Endodermal cell (in vitro differentiated cells): ENCODE results near the gene MOB3B. TPM values are rescaled to one million over a fixed set of nuclear protein-coding genes. Genes with fewer than 3 reads are reported as not detected.

Source experiments
- DNase-seq: peaks from one replicate; pipeline ENCODE4 v3.0.0-alpha.2; 2017
- H3K27ac ChIP-seq: 2 replicates; pipeline ENCODE4 v1.5.1; 2013; ENCODE audit warnings: mild to moderate bottlenecking, low read depth, low read length, moderate library complexity
- H3K27me3 ChIP-seq: 2 replicates; pipeline ENCODE4 v1.6.1; 2013; ENCODE audit warnings: mild to moderate bottlenecking, low read length, moderate library complexity; ENCODE audit not compliant: insufficient read depth, control insufficient read depth, poor library complexity, severe bottlenecking
- H3K36me3 ChIP-seq: 2 replicates; pipeline ENCODE4 v1.7.0; 2013; ENCODE audit warnings: mild to moderate bottlenecking, low read length, moderate library complexity; ENCODE audit not compliant: control insufficient read depth, insufficient read depth
- H3K4me1 ChIP-seq: one replicate; pipeline ENCODE4 v1.7.0; 2013; ENCODE audit warnings: low read length; ENCODE audit not compliant: control insufficient read depth, insufficient read depth
- H3K4me3 ChIP-seq: 2 replicates; pipeline ENCODE4 v1.5.1; 2013; ENCODE audit warnings: mild to moderate bottlenecking, low read length, moderate library complexity
- H3K9ac ChIP-seq: 2 replicates; pipeline ENCODE4 v1.6.1; 2013; ENCODE audit warnings: mild to moderate bottlenecking, low read length, moderate library complexity; ENCODE audit not compliant: poor library complexity, severe bottlenecking; ENCODE audit errors: extremely low read depth
- H3K9me3 ChIP-seq: 2 replicates; pipeline ENCODE4 v1.6.1; 2013; ENCODE audit warnings: mild to moderate bottlenecking, low read length, moderate library complexity; ENCODE audit not compliant: control insufficient read depth
- H3K27ac Mint-ChIP-seq: 2 replicates; pipeline ENCODE4 v1.8.0; 2020; ENCODE audit warnings: mixed read lengths
- H3K27me3 Mint-ChIP-seq: 2 replicates; pipeline ENCODE4 v1.8.0; 2021; ENCODE audit warnings: mild to moderate bottlenecking, mixed read lengths; ENCODE audit not compliant: insufficient read depth
- H3K36me3 Mint-ChIP-seq: 2 replicates; pipeline ENCODE4 v1.8.0; 2020; ENCODE audit warnings: low read depth, mixed read lengths
- H3K4me1 Mint-ChIP-seq: 2 replicates; pipeline ENCODE4 v1.8.0; 2020; ENCODE audit warnings: mixed read lengths
- H3K4me3 Mint-ChIP-seq: 2 replicates; pipeline ENCODE4 v1.8.0; 2020; ENCODE audit warnings: mild to moderate bottlenecking, moderate library complexity, mixed read lengths
- H3K9me3 Mint-ChIP-seq: 2 replicates; pipeline ENCODE4 v1.8.0; 2020; ENCODE audit warnings: mild to moderate bottlenecking, mixed read lengths
- WGBS, 2 experiments: methylation state at CpG; one replicate each; pipeline versions ENCODE4 v1.1.5 to v1.1.7; 2013; ENCODE audit warnings: missing lambda C conversion rate in 2 of 2, mixed read lengths in 1 of 2; ENCODE audit not compliant: insufficient coverage in 1 of 2, insufficient read length in 1 of 2; 5-methylcytosine and 5-hydroxymethylcytosine counted together
- total RNA-seq, 2 donors: library from RNA; stranded (reverse); fragmentation: NEBNext Ultra II Directional in 1 of 2; extraction: Animal tissue kit (Norgen Biotek cat#: 25700) in 1 of 2; gene quantifications; 2 replicates in 1 of 2; 3 replicates in 1 of 2; pipeline ENCODE4 v1.2.1, GENCODE V29; 2021
- TF ChIP-seq, protein P1 (sequence below): fragments of 200-600 bp; sonication (generic); conservative IDR thresholded peaks from 2 replicates; pipeline ENCODE4 v1.5.0; 2021; ENCODE audit warnings: antibody characterized with exemption, mild to moderate bottlenecking

Gene MOB3B
- total RNA-seq, 2 donors from 2014 or later, result 5.6 to 6.2 TPM

DNA sequence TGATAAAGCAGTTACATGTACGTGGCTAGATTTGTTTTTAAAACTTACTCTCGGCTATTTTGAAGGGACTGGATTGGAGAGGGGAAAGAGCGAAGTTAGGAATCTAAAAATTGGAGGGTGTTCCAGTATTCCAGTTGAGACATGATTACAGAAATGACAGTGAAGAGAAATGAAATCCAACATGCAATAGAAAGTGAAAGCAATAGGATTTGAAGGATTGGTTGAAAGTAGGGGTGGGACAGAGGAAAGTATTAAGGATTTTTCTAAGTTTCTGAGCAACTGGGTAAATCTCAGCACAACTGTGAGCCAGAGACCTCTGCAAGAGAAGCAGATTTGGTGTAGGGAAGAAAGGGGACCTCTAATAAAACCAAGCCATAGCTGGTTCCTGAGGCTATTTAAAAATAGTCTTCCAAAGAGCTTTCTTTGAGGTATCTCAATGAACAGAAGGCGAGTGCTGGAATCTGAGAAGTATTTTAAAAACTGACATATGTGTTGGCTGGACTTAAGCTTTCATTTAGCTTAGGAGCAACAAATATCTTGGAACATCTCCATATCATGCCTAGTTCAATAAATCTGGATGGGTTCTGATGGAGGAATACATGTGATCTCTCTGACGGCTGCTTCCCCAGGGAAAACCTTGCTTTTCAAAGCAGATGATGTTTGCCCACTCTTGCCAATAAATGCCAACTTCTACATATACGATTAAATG, 115.9 kb downstream of the MOB3B start:
- H3K9me3 ChIP-seq, result no peaks in the 10 kb centered on the region
- no peaks in the 10 kb centered on the region for H3K27me3 ChIP-seq
- TF ChIP-seq, protein P1, sequence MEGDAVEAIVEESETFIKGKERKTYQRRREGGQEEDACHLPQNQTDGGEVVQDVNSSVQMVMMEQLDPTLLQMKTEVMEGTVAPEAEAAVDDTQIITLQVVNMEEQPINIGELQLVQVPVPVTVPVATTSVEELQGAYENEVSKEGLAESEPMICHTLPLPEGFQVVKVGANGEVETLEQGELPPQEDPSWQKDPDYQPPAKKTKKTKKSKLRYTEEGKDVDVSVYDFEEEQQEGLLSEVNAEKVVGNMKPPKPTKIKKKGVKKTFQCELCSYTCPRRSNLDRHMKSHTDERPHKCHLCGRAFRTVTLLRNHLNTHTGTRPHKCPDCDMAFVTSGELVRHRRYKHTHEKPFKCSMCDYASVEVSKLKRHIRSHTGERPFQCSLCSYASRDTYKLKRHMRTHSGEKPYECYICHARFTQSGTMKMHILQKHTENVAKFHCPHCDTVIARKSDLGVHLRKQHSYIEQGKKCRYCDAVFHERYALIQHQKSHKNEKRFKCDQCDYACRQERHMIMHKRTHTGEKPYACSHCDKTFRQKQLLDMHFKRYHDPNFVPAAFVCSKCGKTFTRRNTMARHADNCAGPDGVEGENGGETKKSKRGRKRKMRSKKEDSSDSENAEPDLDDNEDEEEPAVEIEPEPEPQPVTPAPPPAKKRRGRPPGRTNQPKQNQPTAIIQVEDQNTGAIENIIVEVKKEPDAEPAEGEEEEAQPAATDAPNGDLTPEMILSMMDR, result no peak
- H3K4me1 ChIP-seq, result no peaks in the 10 kb centered on the region
- Mint-ChIP-seq H3K4me1 (no peaks in the 10 kb centered on the region), H3K27me3 (no peaks in the 10 kb centered on the region), H3K9me3 (peaks cover 2% of the 10 kb centered on the region), H3K36me3 (no peaks in the 10 kb centered on the region), H3K4me3 (no peak overlapping the region), H3K27ac (no peak overlapping the region)
- H3K4me3 ChIP-seq, result no peak overlapping the region
- no peaks in the 10 kb centered on the region for H3K36me3 ChIP-seq
- WGBS, 2 experiments, result 92 to 97% methylated on average over 6 of the region's 6 CpGs
- H3K9ac ChIP-seq, result no peak overlapping the region
- no peak overlapping the region for H3K27ac ChIP-seq
- DNase-seq, result no peak

DNA sequence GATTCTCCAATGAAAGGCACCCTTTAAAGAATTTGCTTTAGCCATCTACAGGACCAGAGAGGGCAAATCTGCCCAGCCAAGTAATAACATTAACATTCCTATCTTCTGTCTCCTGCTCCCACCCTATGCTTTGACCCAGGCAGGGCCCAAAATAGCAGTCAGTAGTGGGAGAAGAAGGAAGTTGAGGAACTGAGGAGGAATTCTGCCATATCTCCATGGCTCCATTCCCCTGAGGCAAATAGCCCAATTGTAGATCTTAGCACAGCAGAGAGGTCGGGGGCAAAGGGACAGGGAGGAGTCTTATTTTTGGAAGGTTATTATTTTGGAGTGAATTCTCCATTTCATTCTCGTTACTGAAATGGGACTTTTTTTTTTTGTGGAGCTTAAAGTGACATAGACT, 116.7 kb downstream of the MOB3B start:
- Histone ChIP-seq H3K4me1 (no peaks in the 10 kb centered on the region), H3K36me3 (no peaks in the 10 kb centered on the region), H3K27ac (no peak overlapping the region), H3K9me3 (no peaks in the 10 kb centered on the region), H3K27me3 (no peaks in the 10 kb centered on the region), H3K9ac (no peak overlapping the region), H3K4me3 (no peak overlapping the region)
- Mint-ChIP-seq H3K27ac (no peak overlapping the region), H3K36me3 (no peaks in the 10 kb centered on the region), H3K27me3 (no peaks in the 10 kb centered on the region), H3K4me1 (no peaks in the 10 kb centered on the region), H3K9me3 (peaks cover 2% of the 10 kb centered on the region), H3K4me3 (no peak overlapping the region)
- no peak for DNase-seq
- TF ChIP-seq, protein P1, result no peak
- 76 to 95% methylated on average over 2 of the region's 2 CpGs for WGBS, 2 experiments

GRCh38 chr9:27412081-27412480, 117.5 kb downstream of the MOB3B start:
- no peak for DNase-seq

More at GRCh38 chr9:27412081-27412480, 117.5 kb downstream of the MOB3B start:
- H3K27ac Mint-ChIP-seq, result no peak overlapping the region
- H3K9me3 Mint-ChIP-seq, result no peaks in the 10 kb centered on the region
- Histone ChIP-seq H3K27ac (no peak overlapping the region), H3K9me3 (no peaks in the 10 kb centered on the region), H3K9ac (no peak overlapping the region), H3K36me3 (no peaks in the 10 kb centered on the region), H3K4me1 (no peaks in the 10 kb centered on the region), H3K4me3 (no peak overlapping the region), H3K27me3 (no peaks in the 10 kb centered on the region)
- TF ChIP-seq, protein P1, result no peak
- peaks cover 4% of the 10 kb centered on the region for H3K4me1 Mint-ChIP-seq
- 73% methylated on average over 1 of the region's 3 CpGs; no CpG with 5 or more reads in 1 of the 2 experiments for WGBS, 2 experiments
- no peak overlapping the region for H3K4me3 Mint-ChIP-seq
- no peaks in the 10 kb centered on the region for H3K36me3 Mint-ChIP-seq
- no peaks in the 10 kb centered on the region for H3K27me3 Mint-ChIP-seq
